Osteocyte (in vitro differentiated cells): ENCODE results near the gene KLHL14. TPM values are rescaled to one million over a fixed set of nuclear protein-coding genes. Genes with fewer than 3 reads are reported as not detected.

Source experiments
- DNase-seq: peaks from one replicate; pipeline ENCODE4 v3.0.0; 2021; ENCODE audit warnings: mixed read lengths; ENCODE audit not compliant: unreplicated experiment; ENCODE audit errors: extremely low spot score
- H3K27ac Mint-ChIP-seq: one replicate; pipeline ENCODE4 v1.8.0; 2021; ENCODE audit warnings: mild to moderate bottlenecking, mixed read lengths; ENCODE audit not compliant: unreplicated experiment
- H3K27me3 Mint-ChIP-seq: one replicate; pipeline ENCODE4 v1.8.0; 2021; ENCODE audit warnings: mixed read lengths; ENCODE audit not compliant: unreplicated experiment
- H3K36me3 Mint-ChIP-seq: one replicate; pipeline ENCODE4 v1.8.0; 2021; ENCODE audit warnings: mixed read lengths; ENCODE audit not compliant: unreplicated experiment
- H3K4me1 Mint-ChIP-seq: one replicate; pipeline ENCODE4 v1.8.0; 2021; ENCODE audit warnings: mixed read lengths; ENCODE audit not compliant: unreplicated experiment
- H3K4me3 Mint-ChIP-seq: one replicate; pipeline ENCODE4 v1.8.0; 2021; ENCODE audit warnings: mild to moderate bottlenecking, moderate library complexity, mixed read lengths; ENCODE audit not compliant: unreplicated experiment
- H3K9me3 Mint-ChIP-seq: one replicate; pipeline ENCODE4 v1.8.0; 2021; ENCODE audit warnings: mixed read lengths; ENCODE audit not compliant: unreplicated experiment
- CTCF ChIP-seq: fragments of 200-600 bp; sonication (generic); IDR thresholded peaks from 2 replicates; pipeline ENCODE4 v1.5.0; 2021; ENCODE audit warnings: antibody characterized with exemption, mild to moderate bottlenecking, moderate library complexity
- total RNA-seq: library from RNA; stranded (reverse); gene quantifications from 2 replicates; pipeline ENCODE4 v1.2.1, GENCODE V29; 2021

KLHL14 gene
- total RNA-seq, 1 donor from 2014 or later: not detected

GRCh38 chr18:32696376-32696775 is 76.4 kb downstream of the KLHL14 start:
- Mint-ChIP-seq H3K4me1 (no peaks in the 10 kb centered on the region), H3K36me3 (no peaks in the 10 kb centered on the region), H3K27ac (no peak overlapping the region), H3K9me3 (no peaks in the 10 kb centered on the region), H3K4me3 (no peak overlapping the region), H3K27me3 (no peaks in the 10 kb centered on the region)
- DNase-seq: no peak
- TF ChIP-seq CTCF: no peak

- H3K9me3 Mint-ChIP-seq: no peaks in the 10 kb centered on the region
- no peak for TF ChIP-seq CTCF
- no peaks in the 10 kb centered on the region for H3K27me3 Mint-ChIP-seq
- no peak overlapping the region for H3K27ac Mint-ChIP-seq
- no peak for DNase-seq
- H3K36me3 Mint-ChIP-seq: no peaks in the 10 kb centered on the region
- H3K4me1 Mint-ChIP-seq: no peaks in the 10 kb centered on the region
- no peak overlapping the region for H3K4me3 Mint-ChIP-seq
These were observed 77.3 kb downstream of the KLHL14 start for GRCh38 chr18:32695534-32695933.

- no peak overlapping the region for H3K27ac Mint-ChIP-seq
- no peak overlapping the region for H3K4me3 Mint-ChIP-seq
- no peaks in the 10 kb centered on the region for H3K9me3 Mint-ChIP-seq
- no peaks in the 10 kb centered on the region for H3K4me1 Mint-ChIP-seq
- TF ChIP-seq CTCF: no peak
- H3K36me3 Mint-ChIP-seq: no peaks in the 10 kb centered on the region
- DNase-seq: no peak
- no peaks in the 10 kb centered on the region for H3K27me3 Mint-ChIP-seq
These were observed 84.0 kb downstream of the KLHL14 start for GRCh38 chr18:32688821-32689220.

GRCh38 chr18:32684940-32685339 is 87.9 kb downstream of the KLHL14 start:
- DNase-seq: no peak
- H3K4me1 Mint-ChIP-seq: no peaks in the 10 kb centered on the region
- H3K36me3 Mint-ChIP-seq: no peaks in the 10 kb centered on the region
- no peak overlapping the region for H3K27ac Mint-ChIP-seq
- TF ChIP-seq CTCF: no peak
- H3K27me3 Mint-ChIP-seq: peaks cover 2% of the 10 kb centered on the region
- no peak overlapping the region for H3K4me3 Mint-ChIP-seq
- no peaks in the 10 kb centered on the region for H3K9me3 Mint-ChIP-seq

GRCh38 chr18:32684096-32684495 is 88.7 kb downstream of the KLHL14 start:
- H3K36me3 Mint-ChIP-seq: no peaks in the 10 kb centered on the region
- no peak overlapping the region for H3K27ac Mint-ChIP-seq
- no peaks in the 10 kb centered on the region for H3K4me1 Mint-ChIP-seq
- H3K4me3 Mint-ChIP-seq: no peak overlapping the region
- peaks cover 4% of the 10 kb centered on the region for H3K27me3 Mint-ChIP-seq
- H3K9me3 Mint-ChIP-seq: no peaks in the 10 kb centered on the region
- no peak for DNase-seq
- TF ChIP-seq CTCF: no peak
